H4 (cell line): ENCODE measurements around the gene C16orf74. TPM values are rescaled to one million over a fixed set of nuclear protein-coding genes. Genes with fewer than 3 reads are reported as not detected.

Experiments
- DNase-seq: peaks from one replicate; pipeline ENCODE4 v3.0.0-alpha.2; 2015; ENCODE audit warnings: low spot score
- total RNA-seq: library from RNA; depleted of rRNA; stranded (reverse); fragments of >200 nt; shearing (Covaris generic); gene quantifications from 2 replicates; pipeline ENCODE4 v1.2.3, GENCODE V29; 2014

C16orf74 gene
- total RNA-seq, 1 experiment from 2014 or later = 5.8 TPM

DNA sequence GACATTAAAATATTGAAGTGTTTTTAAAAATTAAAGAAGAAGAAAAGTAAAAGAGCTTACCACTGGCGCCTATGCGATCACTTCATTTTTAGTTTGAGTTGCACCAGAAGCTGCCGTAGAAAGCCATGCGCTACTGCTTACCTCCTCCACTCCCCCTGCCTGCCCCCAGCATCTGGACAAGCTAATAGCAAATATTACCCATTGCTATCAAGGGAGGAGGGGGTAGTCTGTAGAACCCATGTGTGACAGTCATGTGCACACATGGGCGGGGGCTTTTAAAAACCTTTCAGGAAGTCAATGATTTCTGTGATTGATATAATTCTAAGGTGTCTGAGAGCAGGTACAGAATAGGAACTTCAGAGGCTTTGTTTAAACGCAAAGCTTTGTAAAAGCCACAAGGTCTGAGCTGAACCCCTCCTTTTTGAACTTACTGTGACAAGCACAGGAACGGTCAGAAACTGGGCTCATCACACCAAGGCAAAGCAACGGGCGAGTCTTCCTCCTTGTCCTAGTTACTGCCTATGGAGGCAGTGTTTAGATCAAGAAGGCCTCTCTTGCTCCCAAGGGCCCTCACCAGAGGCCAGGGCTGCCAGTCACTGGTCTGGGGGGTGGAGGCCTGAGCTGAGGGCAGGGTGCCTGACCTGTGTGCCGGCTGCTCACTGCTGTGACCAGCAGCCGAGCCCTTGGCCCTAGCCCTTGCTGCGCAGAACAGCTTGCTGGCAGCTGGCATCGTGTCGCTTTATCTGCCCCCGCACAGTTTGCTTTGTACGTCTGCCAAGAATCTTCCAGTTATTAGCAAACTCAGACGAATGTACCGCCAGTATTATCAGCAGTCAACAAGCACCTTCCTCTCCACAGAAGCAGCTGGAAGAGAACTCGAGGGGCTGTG, 77.1 kb downstream of the C16orf74 start:
- DNase-seq = no peak

DNA sequence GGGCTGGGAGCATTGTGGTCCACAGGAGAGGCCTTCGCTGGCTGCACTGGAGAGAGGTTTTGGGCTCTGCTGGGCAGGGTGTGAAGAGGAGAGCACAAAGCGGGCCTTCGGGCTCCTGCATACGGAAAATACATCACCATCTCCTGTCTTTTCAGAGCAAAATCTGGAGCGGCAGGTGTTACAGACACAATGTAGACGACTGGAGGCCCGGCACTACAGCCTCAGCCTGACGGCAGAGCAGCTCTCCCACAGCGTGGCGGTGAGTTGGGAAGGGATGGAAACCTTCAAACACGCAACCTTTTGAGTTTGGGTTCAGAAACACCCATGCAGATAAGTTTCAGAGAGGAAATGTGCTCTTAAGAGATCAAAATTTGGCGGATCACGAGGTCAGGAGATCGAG, 80.1 kb downstream of the C16orf74 start:
- DNase-seq = no peak

DNA sequence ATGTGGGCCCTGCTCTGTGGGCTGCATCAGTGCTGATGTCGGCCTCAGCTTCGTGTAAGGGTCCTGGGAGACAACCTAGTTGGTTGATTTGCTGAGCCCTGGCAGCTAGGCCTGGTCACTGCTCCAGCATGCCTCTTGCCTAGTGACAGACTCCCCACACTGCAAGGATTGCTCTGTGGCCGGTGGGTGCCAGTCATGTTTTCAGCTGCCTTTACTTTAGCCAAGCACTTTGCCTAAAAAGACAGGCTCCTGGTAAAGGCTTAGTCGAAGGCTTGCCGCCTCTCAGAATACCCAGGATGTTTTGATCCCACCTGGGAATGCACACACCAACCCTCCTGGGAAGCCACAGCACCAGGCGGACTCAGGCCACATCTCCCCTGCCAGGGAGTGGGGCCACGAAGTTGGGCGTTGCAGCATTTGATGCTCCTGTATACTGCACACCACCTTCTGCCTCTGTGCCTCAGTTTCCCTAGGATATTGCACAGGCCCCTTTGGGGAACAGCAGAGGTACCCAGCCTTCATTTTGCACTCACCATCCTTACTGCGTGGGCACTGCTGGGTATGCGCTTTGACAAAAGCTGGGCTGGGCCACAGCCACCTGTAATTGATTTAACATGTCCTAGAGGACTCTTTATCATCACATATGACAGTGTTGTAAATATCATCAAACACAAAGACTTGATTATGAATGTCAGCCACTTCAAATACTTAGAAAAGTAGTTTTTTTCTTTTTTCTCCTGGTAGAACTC, 82.0 kb downstream of the C16orf74 start:
- DNase-seq = no peak

DNA sequence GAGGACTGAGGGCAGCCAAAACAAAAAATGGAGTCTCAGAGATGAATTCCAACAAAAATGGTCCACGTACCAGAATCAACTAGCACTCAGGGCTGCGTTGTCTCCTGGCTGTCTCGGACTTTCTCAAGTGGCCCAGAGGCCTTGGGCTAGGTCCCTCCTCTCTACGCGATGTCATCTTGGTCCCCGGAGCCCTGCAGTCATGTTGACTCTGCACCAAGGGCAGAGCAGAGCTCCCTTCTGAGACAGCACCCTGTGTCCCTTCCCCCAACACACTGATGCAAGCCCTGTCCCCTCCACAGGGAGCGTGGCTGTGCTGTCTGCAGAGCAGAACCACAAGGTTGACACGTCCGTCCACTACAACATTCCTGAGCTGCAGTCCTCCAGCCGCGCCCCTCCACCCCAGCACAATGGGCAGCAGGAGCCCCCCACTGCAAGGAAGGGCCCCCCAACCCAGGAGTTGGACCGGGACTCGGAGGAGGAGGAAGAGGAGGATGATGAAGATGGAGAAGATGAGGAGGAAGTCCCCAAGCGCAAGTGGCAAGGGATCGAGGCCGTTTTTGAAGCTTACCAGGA, 83.0 kb downstream of the C16orf74 start:
- no peak for DNase-seq

DNA sequence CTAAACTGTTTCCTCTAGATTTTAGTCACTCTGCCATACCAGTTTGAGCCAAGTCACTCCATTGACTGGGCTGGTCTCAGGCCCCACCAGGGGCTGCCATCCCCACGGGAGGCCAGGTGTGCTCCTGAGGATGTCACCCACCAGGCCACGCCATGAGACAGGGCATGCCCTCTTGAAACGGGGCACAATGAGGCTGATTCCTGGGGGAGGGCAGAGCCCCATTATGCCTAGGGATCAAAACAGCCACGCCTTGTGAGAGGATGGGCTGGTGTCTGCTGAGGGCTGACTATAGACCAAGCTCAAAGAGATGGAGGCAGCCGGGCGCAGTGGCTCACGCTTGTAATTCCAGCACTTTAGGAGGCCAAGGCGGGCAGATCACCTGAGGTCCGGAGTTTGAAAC, 83.6 kb downstream of the C16orf74 start:
- no peak for DNase-seq

DNA sequence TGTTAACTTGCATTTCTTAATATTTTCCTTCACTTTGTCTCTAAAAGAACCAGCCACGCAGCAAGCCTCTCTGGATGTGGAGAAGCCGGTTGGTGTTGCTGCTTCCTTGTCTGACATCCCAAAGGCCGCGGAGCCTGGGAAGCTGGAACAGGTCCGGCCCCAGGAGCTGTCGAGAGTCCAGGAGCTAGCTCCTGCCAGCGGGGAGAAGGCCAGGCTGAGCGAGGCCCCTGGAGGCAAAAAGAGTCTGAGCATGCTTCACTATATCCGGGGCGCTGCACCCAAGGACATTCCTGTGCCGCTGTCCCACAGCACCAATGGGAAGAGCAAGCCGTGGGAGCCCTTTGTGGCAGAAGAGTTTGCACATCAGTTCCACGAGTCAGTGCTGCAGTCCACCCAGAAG, 85.0 kb downstream of the C16orf74 start:
- no peak for DNase-seq

DNA sequence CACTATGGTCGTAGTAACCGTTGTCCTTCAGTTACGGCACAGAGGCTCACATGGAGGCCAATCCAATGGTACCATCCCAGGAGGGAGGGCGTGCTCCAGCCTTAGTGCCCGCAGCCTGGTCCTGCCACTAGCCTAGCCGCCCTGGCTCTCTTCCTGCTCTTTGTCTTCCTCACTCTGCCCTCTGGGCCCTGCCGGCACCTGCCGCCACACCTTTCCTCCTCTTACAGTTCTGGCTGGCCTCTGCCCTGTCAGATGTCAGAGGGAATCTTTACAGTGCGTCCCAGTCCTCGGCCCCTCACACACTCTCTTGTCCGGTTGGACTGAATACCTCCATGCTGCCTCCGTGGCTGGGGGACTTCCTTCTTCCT, 85.5 kb downstream of the C16orf74 start:
- no peak for DNase-seq

DNA sequence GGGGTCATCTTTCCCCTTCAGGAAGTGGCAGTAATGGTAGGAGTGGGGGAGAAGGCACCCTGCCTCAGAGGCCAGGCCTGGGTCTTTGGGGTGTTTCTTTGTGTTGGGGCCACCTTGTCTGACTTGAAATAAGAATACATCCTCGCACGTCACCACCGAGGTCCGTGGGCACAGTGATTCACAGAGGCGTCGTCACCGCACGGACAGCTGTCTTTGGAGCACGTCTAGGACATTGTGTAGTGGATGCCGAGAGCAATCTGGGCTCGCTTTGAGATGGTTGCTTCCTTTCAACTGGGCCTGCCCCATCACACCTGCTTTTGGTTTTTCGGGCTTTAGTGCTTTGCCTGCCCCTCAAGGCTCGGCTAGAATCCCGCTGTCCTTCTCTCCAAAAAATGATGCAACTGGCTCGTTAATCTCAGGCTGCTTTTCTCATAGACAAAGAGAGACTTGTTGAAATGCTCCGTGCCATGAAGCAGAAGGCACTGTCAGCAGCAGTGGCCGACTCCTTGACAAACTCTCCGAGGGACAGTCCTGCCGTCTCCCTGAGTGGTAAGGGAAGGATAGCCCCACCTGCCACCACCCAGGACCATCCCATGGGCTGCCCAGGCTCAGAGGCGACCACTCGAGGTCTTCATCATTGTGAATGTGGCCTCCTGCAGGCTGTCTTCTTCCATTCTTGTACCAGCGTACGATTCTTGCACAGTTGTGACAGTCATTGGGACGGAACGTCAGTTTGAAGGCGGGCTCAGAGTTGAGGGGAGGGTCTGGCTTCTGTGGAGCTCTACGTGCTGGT, 86.1 kb downstream of the C16orf74 start:
- no peak for DNase-seq

DNA sequence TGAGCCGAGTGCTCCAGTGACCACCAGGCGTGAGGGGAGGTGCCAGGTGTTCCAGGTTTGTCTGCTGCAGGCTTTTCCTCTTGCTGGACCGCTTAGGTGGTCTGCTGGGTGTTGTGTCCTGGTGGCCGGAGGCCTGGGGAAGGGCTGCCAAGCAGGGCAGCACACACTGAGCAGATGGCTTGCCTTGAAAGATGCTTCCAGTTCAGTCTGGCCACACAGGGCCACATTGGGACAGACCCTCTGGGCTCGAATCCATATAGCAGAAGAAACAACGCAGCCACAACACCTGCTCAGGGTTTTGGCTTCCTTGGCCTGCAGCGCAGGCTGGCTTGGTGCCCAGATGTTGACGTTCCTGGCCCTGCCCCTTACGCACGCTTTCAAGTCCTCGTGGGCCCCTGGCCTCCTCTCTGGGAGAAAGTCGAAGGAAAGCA, 87.0 kb downstream of the C16orf74 start:
- no peak for DNase-seq

DNA sequence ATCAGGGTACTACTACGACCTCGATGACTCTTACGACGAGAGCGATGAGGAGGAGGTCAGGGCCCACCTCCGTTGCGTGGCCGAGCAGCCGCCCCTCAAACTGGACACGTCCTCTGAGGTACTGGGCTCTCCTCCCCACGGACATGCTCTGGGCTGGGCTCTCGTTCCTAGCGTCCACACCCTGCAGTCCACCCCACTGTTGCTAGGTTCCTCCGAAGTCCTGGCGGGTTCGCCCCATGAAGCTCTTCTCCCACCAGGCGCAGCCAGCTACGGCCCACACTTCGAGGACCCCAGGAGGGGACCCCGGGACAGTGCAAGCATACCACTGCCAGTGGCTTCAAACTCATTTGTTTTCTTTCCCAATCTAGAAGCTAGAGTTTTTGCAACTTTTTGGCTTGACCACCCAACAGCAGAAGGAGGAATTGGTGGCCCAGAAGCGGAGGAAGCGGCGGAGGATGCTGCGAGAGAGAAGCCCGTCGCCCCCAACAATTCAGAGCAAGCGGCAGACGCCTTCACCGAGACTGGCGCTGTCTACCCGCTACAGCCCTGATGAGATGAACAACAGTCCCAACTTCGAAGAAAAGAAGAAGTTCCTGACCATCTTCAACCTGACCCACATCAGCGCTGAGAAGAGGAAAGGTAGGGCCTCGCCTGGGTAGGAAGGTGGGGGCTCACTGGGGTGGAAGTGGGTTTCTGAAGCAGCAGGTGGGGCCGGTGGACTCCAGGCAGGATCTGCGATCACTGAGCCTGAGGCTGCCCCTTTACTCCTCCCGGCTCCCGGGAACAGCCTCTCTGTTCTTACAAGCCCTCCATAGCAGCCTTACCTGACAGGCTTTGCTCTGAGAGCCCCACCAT, 87.7 kb downstream of the C16orf74 start:
- no peak for DNase-seq

DNA sequence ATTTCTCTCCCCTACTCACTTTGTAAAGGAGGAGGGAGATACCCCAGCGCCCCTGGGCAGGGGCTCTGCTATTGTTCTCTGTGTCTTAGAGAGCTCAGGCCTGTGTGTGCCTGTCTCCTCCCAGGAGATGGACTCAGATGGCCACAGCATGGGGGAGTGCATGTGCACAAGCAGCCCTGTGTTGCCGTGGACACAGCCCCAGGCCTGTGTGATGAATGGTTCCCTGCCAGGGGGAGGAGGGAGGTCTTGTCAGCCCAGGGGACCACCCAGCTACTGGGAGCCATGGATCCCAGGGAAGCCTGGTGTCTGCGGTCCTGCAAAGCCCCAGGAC, 88.4 kb downstream of the C16orf74 start:
- no peak for DNase-seq

DNA sequence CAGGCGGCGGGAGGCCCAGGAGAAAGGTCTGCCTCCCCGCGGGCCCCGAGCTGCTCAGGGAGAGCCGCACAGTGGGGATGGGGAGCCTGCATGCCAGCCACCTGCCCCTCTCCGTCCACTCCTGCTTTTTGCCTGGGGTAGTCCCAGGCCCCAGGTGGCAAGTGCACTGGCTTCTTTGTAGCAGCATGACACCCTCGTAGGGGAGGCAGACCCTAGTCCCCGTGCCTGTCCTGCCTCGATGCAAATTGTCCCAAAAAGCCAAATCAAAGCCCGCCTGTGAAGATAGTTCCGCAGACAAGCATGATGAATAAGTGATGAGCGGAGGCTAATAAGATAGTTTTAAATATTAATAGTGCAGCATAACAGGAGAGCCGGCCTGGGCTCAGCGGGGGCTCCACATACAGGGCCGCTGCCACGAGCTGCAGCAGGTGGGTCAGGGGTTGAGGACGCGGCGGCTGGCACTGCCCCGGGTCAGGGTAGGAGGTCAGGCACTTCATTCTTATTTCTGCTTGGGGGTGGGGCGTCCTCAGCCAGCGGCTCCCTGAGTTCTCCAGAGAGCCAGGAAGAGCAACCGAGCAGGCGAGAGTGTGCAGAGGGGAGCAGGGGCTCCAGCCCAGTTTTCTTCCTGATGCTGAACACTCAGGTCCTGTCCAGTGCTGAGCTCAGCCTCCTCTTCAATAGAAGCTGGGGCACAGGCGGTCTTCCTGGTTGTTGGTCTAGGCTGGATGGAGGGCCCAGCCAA, 89.0 kb downstream of the C16orf74 start:
- no peak for DNase-seq

DNA sequence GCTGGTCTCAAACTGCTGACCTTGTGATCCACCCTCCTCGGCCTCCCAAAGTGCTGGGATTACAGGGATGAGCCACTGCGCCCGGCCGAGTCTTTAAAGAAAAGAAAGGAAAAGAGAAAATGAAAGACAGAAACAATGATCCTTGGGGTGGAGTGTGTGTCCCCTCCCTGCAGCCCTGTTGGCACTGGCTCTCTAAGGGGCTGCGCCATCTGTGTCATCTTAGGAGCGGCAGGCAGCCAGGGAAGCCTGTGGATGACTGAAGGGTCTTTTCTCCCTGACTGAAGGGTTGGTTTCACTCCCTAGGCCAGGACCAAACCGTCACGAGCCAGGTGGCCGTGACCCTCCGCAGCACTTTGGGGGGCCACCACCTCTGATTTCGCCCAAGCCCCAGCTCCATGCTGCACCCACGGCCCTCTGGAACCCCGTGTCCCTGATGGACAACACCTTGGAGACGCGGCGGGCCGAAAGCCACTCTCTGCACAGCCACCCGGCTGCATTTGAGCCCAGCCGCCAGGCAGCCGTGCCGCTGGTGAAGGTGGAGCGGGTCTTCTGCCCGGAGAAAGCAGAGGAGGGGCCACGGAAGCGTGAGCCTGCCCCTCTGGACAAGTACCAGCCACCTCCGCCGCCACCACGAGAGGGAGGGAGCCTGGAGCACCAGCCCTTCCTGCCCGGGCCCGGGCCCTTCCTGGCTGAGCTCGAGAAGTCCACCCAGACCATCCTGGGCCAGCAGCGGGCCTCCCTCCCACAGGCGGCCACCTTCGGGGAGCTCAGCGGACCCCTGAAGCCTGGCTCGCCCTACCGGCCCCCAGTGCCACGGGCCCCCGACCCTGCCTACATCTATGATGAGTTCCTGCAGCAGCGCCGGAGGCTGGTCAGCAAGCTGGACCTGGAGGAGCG, 89.8 kb downstream of the C16orf74 start:
- no peak for DNase-seq

DNA sequence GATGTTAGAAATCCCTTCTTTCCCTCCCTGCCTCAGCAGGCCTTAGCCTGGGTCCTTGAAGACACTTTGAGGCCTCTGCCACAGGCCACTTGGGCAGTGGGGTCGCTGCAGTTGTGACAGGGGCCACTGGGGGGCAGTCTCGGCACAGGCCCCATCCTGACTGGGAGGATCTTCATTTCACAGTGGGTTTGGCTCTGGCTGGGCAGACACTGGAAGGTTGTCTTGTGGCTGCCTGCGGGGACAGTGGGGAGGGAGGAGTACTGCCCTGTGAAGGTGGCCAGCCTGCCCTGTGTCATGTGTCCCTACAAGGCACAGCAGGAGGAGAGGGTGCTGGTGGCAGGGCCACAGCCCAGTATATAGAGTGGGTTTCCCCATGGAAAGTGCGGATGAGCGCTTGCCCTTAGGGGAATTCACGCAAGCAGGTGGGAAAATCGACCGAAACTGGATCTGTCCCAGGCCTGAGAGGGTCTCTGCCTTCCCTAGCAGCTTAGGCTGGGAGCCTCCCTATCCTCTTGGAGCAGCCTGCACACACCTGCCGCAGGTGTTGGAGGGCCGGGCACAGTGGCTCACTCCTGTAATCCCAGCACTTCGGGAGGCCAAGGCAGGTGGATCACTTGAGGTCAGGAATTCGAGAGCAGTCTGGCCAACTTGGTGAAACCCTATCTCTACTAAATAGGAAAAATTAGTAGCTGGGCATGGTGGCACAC, 90.9 kb downstream of the C16orf74 start:
- DNase-seq = peak; percentile 57

DNA sequence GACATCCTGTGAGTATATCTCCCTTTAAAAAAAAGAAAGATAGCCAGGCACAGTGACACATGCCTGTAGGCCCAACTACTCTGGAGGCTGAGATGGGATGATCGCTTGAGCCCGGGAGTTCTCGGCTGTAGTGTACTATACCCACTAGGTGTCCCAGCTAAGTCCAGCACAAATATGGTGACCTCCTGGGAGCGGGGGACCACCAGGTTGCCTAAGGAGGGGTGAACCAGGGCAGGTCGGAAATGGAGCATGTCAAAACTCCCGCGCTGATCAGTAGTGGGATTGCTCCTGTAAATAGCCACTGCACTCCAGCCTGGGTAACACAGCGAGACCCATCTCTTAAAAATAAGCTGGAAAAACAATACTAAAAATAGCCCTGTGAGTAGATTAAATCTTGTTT, 91.6 kb downstream of the C16orf74 start:
- DNase-seq = no peak

DNA sequence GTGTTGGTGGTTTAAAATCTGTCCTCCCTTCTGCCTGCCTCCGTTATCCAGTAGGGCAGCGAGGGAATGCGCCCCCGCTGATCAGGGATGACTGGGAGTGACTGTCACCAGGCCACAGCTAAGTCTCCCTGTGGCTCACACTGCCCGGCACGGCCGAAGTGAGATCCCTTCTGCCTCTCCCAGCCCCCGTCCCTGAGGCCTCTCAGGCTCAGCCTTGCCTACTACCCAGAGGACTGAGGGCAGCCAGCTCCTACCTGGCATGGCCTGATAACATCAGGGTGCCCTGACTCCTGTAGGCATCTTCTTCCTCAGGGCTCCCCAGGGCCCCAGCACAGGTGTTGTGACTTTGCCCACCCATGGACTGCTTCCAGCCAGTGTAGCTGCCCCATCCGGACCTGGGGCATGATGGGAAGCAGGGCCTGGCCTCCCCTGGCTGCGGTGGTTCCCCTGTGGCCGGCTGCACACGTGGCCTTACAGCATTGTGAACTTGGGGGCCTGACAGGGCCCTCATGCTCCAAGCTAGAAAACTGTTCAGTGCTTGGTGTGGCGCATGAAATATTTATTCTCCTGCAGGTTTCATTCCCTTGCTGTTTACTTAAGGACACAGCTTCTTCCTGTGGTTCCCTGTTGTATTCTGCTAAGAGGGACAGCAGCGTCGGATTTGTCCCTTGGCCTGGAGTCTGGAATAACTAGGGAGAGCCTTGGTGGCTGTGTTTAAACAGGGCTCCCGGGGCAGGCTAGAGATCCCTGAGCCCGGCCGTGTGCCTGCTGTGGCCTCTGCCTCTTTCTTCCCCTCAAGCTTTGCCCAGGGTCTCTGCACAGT, 92.2 kb downstream of the C16orf74 start:
- no peak for DNase-seq

DNA sequence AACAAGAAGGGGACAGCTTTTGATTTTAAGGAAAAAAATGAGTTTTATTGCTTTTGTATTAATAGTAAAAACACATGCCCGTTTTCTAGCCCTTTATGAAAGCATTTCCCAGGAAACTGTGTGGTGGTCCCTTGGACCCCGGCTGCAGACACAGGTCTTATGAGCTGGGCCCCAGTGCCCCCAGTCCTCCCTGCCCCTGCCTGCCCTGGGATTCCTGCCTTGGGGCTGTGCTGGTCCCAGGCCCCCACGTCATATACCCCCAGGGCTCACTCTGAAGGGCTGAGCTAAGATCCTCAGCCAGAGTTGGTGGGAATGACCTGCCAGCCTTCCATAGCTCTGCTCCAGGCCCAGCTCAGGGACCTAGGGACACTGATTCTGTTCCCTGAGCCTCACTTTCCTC, 92.9 kb downstream of the C16orf74 start:
- no peak for DNase-seq
